Mesenteric fat pad (tissue), 1 donor: ENCODE measurements around the gene RGP1. TPM values are rescaled to one million over a fixed set of nuclear protein-coding genes. Genes with fewer than 3 reads are reported as not detected.

Experiments
- DNase-seq: peaks from one replicate; pipeline ENCODE4 v3.0.0-alpha.2; 2020; ENCODE audit warnings: low spot score
- total RNA-seq: library from RNA; stranded (reverse); fragmentation: NEBNext Ultra II Directional; extraction: Animal tissue kit (Norgen Biotek cat#: 25700); gene quantifications from one replicate; pipeline ENCODE4 v1.2.1, GENCODE V29; 2021
- donor health status: DM: yes; HTN: yes; CAD: no.

RGP1 gene
- total RNA-seq, 1 donor from 2014 or later, result 25.0 TPM

DNA sequence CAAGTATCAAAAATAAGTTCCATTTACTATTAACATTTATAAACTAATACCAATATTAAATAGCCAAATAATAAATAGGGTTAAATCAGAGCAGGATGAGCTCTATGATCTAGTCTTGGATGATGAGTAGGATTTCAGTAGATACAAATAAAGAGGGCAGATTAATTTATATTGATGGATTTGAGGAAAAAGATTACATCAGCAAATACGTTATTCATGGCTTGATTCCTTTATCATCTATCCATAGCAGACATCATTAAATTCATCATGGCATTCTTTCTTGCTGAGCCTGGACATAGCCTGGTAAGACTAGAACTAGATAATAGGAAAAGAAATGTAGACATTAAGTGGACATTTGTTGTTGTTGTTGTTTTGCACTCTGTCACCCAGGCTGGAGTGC lies 18.4 kb downstream of the RGP1 start:
- DNase-seq, result no peak

DNA sequence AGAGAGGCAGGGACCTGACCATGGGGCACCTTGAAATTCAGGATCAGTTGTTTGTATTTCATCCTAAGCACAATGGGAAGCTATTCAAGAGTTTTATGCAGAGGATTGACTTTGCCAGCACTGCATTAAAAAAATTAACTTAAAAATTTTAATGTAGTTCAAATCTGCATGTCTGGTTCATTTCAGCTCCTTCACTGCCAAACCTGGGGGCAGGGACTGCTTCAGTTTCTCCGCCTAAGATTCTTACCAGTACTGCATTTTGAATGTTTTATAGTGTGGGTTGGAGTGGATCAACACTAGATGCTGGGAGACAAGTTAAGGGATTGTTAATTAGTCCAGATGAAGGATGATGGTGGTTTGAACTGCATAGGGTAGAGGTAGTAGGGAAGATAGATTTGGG lies 20.7 kb downstream of the RGP1 start:
- no peak for DNase-seq

DNA sequence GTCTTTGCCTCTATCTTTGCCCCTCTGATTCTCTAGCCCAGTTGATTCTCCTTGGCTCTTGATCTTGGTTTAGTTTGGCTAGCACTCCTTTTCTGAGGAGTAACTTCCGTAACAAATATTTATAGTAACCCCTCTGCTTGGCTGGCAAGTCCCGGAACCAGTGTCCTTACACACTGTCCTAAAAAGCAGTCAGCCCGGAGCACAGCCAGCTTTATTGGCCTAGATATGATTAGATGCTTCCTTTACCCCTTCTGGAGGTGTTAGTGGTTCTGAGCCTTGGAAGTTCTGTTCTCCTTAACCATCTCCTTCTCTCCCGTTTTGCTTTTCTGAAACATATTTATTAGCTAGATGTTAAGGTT lies 22.0 kb downstream of the RGP1 start:
- DNase-seq, result no peak

DNA sequence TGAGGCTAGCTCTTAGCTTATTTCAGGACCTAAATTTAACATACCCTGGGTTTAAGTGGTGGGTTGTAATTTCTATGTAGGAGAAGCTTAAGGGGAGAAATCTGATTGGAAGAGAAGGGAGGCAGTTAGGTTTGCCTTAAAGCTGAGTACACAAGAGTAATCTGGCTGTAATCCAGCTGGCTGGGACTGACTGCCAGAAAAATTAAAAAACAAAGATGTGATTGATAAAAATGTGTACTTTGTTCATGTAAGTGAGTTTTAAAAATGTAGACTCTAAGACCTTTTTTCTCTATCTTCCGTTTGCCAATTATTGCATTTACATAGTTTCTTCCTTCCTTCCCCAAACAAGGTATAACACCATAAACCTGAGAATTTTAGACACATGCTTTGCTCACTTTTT lies 22.4 kb downstream of the RGP1 start:
- DNase-seq, result no peak

DNA sequence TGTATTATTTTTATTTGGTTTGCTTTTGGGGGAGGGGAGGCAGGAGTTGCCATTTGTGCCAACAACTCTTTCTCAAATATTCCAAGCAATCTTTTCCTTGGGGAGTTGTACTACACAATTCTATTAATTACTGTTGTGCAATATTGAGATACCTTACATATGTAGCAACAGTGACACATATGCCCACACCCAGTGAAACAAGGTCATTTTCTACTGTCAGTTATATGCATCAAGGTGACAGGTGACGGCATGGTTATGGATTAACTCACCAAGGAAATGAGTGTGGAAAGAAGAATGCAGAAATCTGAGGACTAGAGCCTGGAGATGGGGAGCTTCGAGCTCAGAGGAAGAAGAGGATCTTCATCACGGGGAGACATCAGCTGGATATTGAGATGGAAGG lies 22.9 kb downstream of the RGP1 start:
- no peak for DNase-seq

DNA sequence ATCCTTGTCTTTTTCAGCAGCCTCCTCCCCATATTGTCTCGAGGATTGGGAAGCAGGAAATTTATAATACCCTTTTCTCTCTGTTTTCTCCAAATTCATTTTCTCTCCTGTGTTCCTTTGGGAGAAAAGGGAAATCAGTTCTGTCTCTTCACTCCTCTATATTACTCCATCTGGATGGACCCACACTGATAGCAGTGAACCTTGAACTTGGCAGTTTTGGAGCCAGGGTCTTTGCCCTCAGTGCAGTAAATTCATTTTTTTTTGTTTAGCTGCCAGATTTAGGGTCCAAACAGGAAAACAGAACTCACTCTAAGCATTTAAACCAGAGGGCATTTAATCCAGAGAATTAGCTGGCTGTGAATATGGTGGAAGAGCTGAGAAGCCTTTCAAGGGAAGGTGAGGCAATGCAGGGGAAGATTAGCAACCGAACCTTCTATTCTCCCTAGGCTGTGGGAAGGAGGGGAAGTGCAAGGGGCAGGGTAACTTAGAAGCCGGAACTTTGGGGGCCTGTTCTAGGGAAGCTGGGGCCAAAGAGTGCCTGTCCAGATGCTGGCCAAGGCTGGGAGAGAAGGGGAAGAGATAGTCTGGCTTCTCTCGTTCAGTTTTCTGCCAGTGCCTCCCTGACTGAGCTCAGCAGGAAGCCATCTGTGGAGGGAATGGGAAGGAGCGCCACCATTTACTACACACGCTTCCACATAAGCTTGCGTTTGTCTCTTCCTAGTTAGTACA lies 26.0 kb downstream of the RGP1 start:
- no peak for DNase-seq

DNA sequence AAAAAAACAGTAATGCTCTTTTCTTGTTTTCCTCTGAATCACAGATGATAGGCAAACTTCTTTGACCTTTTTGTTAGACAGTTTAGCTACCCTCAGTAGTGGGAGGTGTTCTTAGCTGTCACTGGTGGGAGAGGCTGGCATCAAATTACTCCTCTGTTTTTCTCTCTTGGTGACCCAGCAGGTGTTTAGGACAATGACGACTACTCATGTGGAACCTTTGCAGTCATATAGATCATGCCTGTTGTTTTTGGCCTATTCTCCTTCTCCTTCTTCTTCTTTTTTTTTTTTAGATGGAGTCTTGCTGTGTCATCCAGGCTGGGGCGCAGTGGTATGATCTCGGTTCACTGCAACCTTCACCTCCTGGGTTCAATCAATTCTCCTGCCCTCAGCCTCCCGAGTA lies 26.9 kb downstream of the RGP1 start:
- no peak for DNase-seq

DNA sequence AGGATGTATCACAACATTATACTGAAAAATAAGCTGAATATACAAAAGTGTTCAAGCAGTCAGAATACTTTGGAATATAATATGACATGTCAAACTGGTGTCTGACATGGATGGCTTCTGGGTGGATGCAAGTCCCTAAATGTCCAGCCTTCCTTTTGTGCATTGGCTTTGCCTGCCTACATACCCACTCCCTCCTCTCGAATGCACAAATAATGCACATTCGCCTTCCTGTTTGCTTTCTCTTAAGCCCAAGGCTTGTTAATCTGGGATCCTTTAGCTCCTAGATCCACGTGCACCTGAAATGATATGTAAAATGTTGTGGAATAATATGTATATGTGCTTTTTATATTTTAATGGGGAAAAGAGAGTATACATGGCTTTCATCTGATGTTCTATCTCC lies 29.4 kb downstream of the RGP1 start:
- DNase-seq, result no peak

DNA sequence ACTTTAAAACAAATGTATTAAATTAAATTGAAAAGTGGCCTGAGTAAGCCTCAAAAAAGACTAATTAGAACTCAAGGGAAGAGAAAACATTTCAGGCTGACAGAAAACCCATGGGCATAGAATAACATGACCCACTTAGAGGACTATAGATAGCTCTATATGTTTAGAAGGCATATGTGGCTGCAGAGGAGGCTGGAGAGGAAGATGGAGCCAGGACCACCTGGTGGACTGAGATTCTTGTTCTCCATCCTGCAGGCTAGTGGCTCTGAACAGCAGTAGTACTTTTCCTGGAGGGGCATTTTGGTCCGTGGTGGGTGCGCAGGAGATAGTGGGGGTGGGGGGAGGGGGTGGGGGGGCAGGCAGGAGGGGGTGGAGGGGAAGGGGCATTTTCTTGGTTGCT lies 32.0 kb downstream of the RGP1 start:
- no peak for DNase-seq

DNA sequence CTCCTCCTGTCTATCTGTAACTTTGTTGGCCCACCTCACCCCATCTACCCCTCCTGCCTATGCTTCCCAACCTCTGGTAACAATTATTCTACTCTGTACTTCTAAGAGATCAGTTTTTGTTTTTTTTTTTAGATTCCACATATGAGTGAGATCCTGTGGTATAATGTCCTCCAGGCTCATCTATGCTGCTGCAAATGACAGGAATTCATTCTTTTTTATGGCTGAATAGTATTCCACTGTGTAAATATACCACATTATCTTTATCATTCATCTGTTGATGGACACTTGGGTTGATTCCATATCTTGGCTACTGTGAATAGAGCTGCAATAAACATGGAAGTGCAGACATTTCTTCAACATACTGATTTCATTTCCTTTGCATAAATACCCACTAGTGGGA lies 34.3 kb downstream of the RGP1 start:
- DNase-seq, result no peak

DNA sequence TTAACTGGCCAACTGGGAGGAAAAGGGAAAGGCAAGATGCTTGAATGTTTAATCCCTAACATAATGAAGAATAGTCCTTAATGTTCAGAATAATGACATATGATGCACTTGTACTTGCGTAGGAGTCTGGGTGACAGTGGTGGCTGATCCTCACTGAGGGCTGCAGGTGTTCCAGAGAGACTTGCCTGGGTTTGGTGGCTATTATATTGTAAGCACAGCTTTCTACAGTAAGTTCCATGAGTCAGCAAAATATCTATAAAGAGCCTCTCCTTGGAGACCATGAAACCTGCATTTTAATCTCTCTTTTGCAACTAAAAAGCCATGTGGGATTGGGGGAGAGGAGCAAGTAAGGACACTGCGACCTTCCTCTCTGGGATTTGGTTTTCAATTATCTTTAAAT lies 40.5 kb downstream of the RGP1 start:
- DNase-seq, result no peak

DNA sequence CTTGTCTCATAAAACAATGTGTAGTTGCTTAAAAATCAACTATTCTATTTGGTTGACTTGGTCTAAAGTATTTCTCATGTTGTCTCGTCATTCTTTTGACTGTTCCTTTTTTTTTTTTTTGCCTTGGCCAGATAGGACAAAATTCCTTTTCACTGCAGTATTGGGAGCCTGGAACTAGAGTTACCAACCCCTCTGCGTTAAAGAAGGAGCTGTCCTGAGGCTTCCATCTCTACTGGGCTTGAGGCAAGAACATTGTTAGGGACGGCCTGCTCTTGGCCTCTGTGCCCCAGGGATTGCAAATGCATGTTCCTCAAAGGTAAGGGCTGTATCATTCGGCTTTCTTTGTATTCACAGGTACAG lies 40.9 kb downstream of the RGP1 start:
- no peak for DNase-seq

DNA sequence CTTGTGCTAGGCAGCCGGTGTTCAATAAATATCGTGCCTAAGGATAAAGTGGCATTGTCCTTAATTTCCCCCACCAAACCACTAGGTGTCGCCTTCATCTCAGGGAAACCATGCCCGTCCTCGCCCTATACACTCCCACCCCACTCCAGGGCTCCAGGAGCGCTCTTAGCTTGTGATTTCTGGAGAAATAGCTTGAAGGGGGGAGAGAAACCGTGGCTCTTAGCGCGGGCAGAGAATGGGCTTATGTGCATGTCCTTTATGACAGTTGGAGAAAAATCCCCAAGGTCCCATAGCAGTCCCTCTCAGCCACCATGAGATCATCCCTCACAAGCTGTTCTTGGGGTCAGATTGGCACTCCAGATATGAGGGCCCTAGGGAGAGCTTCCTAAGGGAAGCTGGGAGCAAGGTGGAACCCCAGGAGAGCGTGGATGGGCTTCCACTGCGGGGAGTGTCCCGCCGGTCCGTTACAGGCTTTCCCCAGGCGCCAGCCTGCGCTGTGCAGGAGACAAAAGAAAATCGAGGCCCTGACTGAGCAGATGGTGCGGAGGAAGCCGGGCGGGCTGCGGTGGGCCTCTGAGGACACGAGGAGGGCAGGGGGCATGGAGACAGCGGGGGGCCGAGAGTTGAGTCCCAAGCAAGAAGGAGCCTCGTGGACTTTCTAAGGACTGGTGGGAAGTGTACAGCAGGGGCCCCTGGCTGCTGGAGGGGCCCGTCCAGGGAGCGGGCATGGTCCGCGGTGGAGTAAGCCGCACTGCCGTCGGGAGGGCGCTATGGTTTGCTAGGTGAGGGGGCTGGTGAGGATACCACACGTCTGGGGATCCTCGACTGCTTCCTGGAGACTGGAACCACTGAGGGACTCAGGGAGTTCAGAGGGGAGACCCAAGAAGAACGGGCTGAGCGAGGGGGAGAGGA lies 41.6 kb downstream of the RGP1 start:
- DNase-seq, result no peak

DNA sequence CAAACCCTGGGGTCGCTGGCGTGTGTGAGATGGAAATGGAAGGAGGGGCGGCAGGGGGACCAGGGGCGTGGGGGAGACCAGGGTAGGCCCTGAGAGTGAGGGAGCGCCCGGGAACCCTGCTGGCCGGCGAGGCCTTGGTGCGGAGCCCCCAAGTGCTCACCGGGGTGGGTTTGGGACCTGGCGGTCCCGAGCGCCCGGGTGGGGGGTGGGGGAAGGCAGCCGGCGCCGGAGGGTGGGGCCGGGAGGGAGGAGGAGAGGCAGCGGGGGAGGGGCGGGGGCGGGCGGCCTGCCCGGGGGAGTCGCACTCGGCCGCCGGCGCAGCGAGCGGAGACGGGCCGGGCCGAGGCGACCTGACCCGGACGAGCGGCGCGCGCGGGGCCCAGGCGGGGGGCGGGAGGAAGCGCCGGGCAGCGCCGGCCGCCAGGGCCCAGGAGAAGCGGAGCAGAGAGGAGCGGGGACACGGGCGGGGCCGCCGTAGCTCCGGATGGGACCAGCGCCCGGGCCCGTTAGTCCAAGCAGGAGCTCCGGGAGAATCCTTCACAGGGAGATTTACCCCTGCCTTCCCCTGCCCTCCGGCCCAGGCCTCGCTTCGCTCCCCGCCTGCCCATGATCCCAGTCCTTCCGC lies 42.3 kb downstream of the RGP1 start, which contains the start of gene NPR2:
TSS of gene NPR2 (plus strand) at position 295 of the 625 bp plus-strand sequence. CDS start 818 bp downstream, outside the sequence.
- DNase-seq, result no peak

DNA sequence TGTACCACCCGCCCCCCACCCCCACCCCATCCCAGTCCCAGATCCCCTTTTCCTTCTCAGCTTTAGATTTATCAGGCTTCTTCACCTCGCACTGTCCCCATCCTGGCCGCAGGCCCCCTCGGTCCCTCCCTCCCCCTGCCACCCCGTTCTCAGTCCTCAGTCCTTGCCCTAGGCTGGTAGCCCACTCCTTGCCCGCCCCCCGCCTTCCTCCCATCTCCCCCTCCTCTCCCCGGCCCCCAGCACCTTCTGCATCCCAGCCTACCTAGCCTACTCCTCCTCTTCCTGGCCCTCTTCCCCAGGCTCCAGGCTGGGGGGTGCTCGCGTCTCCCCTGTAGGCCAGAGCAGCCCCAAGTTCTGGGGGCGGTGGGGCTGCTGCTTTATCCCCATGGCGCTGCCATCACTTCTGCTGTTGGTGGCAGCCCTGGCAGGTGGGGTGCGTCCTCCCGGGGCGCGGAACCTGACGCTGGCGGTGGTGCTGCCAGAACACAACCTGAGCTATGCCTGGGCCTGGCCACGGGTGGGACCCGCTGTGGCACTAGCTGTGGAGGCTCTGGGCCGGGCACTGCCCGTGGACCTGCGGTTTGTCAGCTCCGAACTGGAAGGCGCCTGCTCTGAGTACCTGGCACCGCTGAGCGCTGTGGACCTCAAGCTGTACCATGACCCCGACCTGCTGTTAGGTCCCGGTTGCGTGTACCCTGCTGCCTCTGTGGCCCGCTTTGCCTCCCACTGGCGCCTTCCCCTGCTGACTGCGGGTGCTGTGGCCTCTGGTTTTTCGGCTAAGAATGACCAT lies 43.1 kb downstream of the RGP1 start:
- no peak for DNase-seq

DNA sequence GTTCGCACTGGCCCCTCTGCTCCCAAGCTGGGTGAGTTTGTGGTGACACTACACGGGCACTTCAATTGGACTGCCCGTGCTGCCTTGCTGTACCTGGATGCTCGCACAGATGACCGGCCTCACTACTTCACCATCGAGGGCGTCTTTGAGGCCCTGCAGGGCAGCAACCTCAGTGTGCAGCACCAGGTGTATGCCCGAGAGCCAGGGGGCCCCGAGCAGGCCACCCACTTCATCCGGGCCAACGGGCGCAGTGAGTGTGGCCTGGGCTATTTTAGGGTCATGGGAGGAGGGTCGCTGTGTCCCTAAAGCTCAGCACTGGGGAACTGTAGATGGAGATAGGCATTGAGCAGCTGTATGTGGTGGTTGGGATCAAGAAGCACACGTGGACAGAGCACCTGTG lies 43.7 kb downstream of the RGP1 start:
- no peak for DNase-seq

DNA sequence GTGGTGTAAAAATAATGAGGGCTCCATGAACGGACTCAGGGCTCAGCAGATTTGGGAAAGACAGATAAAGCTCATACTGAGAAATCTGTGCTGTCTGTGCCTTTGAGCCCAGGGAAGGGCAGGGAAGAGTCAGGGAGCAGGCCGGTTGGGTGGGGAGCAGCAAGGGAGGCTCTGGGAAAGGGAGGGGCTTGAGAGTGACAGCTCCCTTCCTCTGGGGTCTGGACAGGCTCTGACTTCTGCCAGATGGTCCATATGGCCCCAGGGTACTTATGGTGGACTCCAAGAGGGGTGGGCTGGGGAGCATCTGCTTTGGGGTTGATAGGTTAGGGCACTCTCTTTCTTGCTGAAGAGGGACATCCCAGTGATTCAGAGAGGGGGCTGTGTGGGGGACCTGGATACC lies 44.4 kb downstream of the RGP1 start:
- DNase-seq, result no peak

DNA sequence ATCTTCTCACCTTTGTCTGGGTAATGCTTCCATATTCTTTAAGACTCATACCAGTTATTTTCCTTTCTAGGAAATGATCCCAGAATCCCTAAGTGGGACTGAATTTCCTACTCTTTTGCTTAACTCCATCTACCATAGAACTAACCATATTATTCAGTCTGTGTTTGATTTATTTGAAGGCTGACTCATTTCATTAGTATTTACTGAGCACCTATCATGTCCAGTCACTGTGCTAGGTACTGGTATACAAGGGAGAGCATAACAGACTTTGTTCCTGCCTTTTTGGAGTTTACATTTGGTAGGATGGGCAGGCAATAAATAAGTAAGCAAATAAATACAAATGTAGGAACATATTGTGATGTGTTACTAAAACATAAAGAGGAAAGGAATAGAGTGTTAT lies 46.6 kb downstream of the RGP1 start:
- DNase-seq, result no peak

DNA sequence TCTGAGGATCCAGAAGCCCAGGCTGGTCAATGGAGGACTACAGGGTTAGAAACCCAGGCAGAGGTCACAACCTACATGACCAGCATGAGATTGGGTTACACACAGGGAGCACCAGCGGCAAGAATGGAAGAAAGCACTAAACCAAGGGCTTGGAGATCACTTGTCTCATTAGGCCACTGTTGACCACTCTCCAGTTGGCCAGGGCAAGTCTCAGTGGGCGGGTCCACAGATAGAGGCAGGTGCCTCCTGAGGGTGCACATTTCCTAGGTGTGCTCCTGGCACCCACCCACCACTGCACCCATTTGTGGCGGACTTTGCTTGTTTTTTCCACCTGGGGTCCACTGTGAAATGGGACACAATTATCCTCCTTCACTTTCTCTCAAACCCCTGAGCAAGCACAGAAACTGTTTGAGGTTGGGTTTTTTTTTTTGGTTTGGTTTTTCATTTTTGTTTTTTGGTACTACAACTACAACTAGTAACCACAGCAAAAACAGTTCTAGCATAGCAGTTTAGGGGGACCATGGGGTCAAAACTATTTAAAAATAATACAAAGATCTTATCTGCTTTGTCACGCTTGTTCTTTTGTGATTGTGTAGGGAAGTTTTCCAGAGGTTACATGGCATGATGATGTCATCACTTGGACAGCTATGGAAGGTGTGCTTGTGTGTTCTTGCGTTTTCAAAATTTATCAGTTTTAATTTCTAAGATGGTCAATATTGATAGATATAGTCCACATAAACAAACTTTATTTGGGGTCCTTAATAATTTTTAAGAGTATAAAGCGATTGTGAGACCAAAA lies 48.4 kb downstream of the RGP1 start:
- DNase-seq, result no peak

DNA sequence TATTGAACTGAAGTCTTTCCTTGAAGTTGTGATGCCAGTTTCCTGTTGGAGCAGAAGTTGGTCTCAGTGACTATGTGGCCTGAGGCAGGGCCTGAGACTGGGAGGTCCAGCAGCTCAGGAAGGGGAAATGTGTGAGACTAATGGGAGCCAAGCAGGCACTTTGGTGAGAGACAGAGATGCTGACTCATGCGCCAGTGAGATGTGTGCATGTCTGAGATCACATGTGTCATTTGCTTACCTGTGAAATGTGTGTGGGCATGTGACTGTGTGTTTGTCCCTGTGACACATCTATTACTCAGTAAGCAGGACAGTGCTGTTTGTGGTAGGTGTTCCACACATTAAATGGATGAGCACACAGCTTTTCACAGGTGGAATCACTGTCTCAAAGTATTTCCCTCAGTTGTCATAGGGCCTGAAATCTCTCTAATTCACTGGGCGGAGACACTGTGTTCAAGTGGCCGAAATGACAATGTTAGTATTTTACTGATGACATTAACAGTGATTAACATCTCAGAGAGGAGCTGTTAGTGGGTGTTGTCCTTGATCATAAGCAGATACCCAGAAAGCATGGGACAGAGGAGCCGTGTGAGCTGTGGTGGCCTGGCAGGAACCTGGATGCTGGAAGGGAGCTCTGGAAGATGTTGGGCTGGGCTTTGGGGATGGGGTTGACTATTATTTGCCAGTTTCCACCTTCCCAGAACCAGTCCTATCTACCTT lies 49.7 kb downstream of the RGP1 start:
- DNase-seq, result no peak
